Measurements from ENCODE around the gene DZANK1.
"Not testable (repeated sequence)": the region's sequence is repeated elsewhere in the genome, so short reads cannot be mapped to it uniquely, and the experiment has no call there.

Gene DZANK1

GRCh38 chr20:18375551-18375950, 91.3 kb downstream of the DZANK1 start:
- not testable (repeated sequence) for DNase-seq

- DNase-seq: no peak
Observed at GRCh38 chr20:18372296-18372695, 94.5 kb downstream of the DZANK1 start.

DNA sequence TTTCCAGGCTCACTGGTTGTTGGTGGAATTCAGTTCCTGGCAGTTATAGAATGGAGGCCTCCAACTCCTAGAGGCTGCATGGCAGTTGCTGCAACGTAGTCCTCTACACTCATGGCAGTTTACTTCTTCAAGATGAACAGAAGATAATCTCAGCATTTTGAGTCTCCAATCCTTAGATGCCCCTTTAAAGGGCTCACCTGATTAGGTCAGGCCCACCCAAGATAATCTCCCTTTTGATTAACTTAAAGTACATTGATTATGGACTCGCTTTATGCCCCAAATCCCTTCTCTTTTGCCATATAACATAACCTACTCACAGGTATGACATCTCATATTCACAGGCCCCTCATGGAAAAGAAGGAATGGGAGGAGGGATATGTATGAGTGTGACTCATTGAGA, 102.1 kb downstream of the DZANK1 start:
- no peak for DNase-seq

GRCh38 chr20:18363708-18364107, 103.1 kb downstream of the DZANK1 start:
- DNase-seq: no peak

GRCh38 chr20:18362916-18363315, 103.9 kb downstream of the DZANK1 start:
- no peak for DNase-seq

- DNase-seq: no peak
Observed at GRCh38 chr20:18361678-18362077, 105.2 kb downstream of the DZANK1 start.

- no peak for DNase-seq
Observed at GRCh38 chr20:18360635-18361034, 106.2 kb downstream of the DZANK1 start.

DNA sequence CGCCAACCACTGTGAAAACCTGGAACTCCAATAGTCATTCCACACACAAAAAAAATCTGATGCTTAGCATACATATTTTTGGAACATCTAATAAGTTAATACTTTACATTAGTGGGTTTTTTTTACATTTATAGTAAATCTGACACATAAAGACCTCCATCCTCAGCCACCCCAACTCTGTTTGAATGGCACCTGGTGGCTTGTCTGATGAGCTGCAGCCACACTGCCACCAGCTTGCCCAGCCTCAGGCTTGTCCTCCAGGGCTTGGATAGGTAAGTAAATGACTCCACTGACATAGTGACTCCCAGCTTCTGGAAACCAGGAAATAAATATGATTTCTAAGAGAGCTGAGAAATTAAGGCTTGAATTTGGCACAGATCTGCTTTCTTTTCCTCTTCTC, 107.0 kb downstream of the DZANK1 start:
- DNase-seq: no peak

GRCh38 chr20:18349749-18350148, 117.1 kb downstream of the DZANK1 start:
- not testable (repeated sequence) for DNase-seq

All from fibroblast of skin of scalp (primary cell).